GM12801 (cell line): Measurements from ENCODE around the gene SETBP1.

Experiments
- TF ChIP-seq, protein P1 (sequence below): IDR thresholded peaks from one replicate; pipeline ENCODE4 v1.5.1; 2011; ENCODE audit warnings: control low read depth; ENCODE audit not compliant: insufficient read length; ENCODE audit errors: extremely low read depth

The SETBP1 gene

GRCh38 chr18:45009756-45010155 lies 329.1 kb downstream of the SETBP1 start:
- TF ChIP-seq, protein P1, sequence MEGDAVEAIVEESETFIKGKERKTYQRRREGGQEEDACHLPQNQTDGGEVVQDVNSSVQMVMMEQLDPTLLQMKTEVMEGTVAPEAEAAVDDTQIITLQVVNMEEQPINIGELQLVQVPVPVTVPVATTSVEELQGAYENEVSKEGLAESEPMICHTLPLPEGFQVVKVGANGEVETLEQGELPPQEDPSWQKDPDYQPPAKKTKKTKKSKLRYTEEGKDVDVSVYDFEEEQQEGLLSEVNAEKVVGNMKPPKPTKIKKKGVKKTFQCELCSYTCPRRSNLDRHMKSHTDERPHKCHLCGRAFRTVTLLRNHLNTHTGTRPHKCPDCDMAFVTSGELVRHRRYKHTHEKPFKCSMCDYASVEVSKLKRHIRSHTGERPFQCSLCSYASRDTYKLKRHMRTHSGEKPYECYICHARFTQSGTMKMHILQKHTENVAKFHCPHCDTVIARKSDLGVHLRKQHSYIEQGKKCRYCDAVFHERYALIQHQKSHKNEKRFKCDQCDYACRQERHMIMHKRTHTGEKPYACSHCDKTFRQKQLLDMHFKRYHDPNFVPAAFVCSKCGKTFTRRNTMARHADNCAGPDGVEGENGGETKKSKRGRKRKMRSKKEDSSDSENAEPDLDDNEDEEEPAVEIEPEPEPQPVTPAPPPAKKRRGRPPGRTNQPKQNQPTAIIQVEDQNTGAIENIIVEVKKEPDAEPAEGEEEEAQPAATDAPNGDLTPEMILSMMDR = no peak

- TF ChIP-seq, protein P1 = no peak
These were observed 331.6 kb downstream of the SETBP1 start for GRCh38 chr18:45012286-45012685.

GRCh38 chr18:45014047-45014501 lies 333.4 kb downstream of the SETBP1 start:
- TF ChIP-seq, protein P1 = no peak

GRCh38 chr18:45015788-45016128 lies 335.1 kb downstream of the SETBP1 start:
- TF ChIP-seq, protein P1 = no peak

GRCh38 chr18:45019469-45019868 lies 338.8 kb downstream of the SETBP1 start:
- TF ChIP-seq, protein P1 = no peak

GRCh38 chr18:45023519-45023918 lies 342.8 kb downstream of the SETBP1 start:
- TF ChIP-seq, protein P1 = no peak

- TF ChIP-seq, protein P1 = no peak
These were observed 343.8 kb downstream of the SETBP1 start for GRCh38 chr18:45024357-45025088.
